ENCODE data around the gene PTPRN2.

- TF ChIP-seq ELF4 (IDR thresholded peaks at IDR 0.05) (no peak), SP1 (IDR thresholded peaks at IDR 0.05) (no peak), SUZ12 (IDR thresholded peaks at IDR 0.05) (no peak), FOXK2 (IDR thresholded peaks at IDR 0.05) (no peak), ZNF384 (IDR thresholded peaks at IDR 0.05) (no peak)
These were observed 193.5 kb downstream of the PTPRN2 start for GRCh38 chr7:158393926-158394625.
